HG02884 (cell line): ENCODE data around the gene IL4R.
"Not testable (repeated sequence)": the region's sequence is repeated elsewhere in the genome, so short reads cannot be mapped to it uniquely, and the experiment has no call there.

Experiments
- ATAC-seq: cut with Tn5 transposase; IDR thresholded peaks from one replicate; pipeline ENCODE4 v1.9.1; 2021; ENCODE audit warnings: mild to moderate bottlenecking, moderate library complexity; ENCODE audit not compliant: unreplicated experiment

The IL4R gene

DNA sequence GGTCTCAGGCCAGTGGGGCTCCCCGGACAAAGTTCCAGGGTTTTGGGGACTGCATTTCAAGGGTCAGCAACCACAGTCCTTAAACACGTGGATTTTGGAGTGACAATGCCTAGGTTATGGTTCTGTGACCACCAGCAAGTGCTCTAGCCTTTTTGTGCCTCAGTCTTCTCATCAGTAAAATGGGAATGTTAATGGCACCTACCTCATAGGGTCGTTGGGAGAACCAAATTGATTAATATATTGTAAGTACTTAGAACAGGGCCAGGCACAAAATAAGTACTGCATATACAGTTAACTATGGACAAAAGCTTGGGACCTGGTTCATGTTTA is 13.8 kb downstream of the IL4R start:
- no peak for ATAC-seq

DNA sequence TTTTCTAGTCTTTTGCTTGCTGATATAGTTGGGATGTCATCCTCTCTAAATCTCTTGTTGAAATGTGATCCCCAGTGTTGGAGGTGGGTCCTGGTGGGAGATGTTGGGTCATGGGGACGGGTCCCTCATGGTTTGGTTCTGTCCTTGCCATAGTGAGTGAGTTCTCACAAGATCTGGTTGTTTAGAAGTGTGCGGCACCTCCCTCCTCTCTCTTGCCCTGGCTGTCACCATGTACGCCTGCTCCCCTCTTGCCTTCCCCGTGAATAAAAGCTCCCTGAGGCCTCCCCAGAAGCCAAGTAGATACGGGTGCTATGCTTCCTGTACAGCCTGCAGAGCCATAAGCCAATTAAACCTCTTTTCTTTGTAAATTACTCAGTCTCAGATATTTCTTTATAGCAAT is 15.2 kb downstream of the IL4R start:
- no peak for ATAC-seq

GRCh38 chr16:27329376-27330079 is 15.8 kb downstream of the IL4R start:
- not testable (repeated sequence) for ATAC-seq

GRCh38 chr16:27330542-27330941 is 16.8 kb downstream of the IL4R start:
- ATAC-seq = no peak

DNA sequence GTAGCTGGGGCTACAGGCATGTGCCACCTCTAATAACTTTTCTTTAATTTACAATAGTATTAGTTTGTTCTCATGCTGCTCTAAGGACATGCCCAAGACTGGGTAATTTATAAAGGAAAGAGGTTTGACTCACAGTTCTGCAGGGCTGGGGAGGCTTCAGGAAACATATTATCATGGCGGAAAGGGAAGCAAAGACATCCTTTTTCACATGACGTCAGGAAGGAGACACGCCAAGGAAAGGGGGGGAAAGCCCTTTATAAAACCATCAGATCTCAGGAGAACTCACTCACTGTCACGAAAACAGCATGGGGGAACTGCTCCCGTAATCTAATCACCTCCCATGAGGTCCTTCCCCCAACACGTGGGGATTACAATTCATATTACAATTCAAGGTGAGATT is 18.3 kb downstream of the IL4R start:
- no peak for ATAC-seq

GRCh38 chr16:27333104-27333503 is 19.3 kb downstream of the IL4R start:
- ATAC-seq = no peak

DNA sequence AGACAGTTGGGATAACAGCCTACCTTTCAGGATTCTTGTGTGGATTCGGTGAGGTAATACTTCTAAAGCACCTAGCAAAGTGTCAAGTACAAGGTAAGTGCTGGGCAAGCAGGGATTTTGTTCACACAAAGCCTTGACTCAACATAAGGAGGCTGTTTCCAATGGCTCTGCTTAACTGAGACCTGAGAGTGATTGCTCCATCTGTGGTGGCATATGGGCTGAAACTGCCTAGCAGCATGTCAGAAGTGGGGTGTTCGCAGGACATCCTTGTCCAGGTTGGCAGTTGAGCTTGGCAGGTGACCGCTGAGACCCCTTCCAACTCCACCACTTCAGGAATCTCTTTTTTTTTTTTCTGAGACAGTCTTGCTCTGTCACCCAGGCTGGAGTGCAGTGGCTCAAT is 19.8 kb downstream of the IL4R start:
- ATAC-seq = no peak

DNA sequence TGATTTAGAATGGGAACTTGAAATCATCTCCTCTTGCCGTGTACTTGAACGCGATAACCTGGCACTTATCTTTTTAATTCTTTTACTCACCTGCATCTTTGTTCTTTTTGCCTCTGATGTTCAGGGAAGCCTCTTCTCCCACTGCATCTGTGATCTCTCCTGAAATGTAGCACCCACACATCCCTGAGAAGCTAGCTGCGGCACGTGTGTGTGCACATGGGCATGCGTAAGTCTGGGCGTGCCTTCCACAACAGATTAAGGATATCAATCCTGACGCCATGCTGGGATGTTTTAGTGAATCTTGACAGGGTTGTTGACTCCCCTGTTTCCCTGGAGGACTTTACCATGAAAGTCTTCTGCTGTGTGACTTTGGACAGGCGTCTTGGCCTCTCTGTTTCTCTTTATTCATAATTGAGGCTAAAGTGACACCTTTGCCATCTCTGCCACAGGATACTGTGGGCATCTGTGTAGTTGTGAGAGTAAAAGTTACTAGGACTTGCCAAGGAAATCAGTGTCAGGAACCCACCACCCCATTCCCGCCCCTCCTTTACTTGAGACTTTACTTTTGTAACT is 20.5 kb downstream of the IL4R start:
- no peak for ATAC-seq

- ATAC-seq = no peak
Observed at GRCh38 chr16:27334838-27335237, 21.1 kb downstream of the IL4R start.

DNA sequence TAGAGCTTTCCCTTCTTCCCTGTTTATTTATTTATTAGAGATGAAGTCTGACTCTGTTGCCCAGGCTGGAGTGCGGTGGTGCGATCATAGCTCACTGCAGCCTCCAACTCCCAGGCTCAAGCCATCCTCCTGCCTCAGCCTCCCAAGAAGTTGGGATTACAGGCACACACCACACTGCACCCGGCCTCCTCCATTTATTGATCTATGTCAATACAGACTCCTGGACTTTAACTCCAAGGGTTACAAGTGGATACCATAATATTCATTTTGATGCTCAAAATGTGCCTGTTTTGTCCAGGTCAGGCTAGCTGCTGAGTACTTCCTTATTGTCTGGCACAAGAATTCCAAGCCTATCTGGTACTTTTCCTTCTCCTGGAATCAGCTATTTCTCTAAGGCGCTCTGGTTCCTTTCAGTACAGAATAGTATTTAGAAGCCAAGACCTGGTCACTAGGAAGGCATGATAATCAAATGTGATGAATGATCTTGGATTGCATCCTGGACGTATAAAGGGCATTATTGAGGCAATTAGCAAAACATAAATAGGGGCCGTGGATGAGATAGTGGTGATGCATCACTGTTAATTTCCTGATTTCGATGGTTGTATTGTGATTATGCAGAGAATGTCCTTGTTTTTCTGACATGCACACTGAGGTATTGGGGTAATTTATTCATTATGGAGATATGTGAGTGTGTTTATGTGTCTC is 21.7 kb downstream of the IL4R start:
- no peak for ATAC-seq

DNA sequence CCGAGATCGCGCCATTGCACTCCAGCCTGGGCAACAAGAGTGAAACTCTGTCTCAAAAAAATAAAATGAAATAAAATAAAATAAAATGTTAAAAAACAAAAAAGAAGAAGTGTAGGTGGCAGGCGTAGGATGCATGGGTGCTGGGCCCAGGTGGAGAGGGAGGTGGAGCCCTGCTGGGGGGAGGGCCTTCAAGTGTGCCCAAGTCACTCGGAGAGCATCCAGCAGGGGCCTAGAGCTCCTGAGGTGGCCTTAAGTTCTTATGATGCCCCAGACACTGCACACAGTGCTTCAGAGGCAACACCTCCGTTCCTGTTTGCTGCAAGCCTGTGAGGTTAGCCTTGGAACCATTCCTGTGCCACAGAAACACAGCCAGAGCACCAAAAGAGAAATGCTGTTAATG is 23.2 kb downstream of the IL4R start:
- no peak for ATAC-seq

DNA sequence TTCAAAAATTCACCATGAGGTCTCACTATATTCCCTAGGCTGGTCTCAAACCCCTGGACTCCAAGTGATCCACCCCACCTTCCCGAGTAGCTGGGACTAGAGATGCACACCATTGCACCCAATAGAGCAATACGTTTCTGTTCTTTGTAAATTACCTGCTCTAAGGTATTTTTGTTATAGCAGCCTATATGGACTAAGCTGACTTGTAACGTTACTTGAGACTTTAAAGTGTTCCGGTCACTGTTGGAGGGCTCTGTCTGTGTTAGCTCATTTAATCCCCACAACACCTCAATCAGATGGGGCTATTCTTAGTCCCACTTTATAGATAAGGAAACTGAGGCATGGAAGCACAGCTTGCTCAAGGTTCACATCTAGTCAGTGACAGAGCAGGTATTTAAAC is 25.4 kb downstream of the IL4R start:
- ATAC-seq = no peak

DNA sequence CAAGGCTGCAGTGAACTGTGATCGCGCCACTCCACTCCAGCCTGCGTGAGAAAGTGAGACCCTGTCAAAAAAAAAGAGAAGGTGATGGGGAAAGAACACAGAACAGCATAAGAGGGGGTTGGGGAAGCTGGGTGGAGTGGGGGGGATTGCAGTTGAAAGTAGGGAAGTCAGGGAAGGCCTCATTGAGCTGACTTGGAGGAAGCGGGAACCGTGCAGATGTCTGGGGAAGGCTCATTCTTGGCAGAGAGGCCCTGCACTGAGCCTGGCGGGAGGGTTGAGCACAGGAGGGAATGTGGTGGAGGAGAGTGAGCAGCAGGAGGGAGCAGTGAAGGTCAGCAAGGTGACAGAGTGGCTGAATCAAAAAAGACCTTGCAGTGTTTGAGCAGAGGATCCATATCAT is 26.9 kb downstream of the IL4R start:
- no peak for ATAC-seq

- ATAC-seq = no peak
Observed at GRCh38 chr16:27341549-27341948, 27.8 kb downstream of the IL4R start.

DNA sequence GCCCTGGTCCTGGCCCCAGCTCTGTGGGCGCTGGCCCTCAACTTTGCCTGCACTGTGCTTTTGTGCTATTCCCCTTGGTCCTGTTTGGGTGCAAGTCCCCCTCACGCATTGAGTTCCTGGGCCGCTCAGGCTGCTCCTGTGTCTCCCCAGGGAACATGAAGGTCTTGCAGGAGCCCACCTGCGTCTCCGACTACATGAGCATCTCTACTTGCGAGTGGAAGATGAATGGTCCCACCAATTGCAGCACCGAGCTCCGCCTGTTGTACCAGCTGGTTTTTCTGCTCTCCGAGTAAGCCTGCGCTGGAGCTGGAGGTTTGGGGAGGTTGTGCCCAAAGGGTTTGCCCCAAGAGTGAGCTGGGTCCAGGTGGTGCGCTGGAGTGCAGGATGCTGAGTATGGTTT is 28.2 kb downstream of the IL4R start:
- ATAC-seq = no peak

- ATAC-seq = no peak
Observed at GRCh38 chr16:27344721-27345120, 30.9 kb downstream of the IL4R start.

- ATAC-seq = no peak
Observed at GRCh38 chr16:27345201-27345600, 31.4 kb downstream of the IL4R start.

DNA sequence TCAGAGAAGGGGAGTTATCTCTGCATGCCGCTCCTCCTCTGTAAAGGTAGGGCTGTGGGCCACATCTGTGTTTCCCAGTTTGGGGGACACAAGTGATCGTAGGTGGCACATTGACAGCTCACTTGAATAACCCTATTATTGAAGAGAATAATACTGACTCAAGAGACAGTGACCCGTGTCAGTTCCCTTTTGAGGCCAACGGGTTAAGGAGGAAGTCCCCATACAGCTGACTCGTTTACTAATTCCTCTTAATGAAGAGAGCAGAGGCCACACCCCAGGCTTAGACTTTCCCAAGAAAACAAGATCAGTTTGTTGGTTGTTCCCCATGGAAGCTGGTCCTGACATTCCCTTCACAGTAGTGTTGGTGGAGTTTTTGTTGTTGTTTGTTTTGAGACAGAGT is 33.0 kb downstream of the IL4R start:
- ATAC-seq = no peak

GRCh38 chr16:27347930-27348685 is 34.3 kb downstream of the IL4R start:
- ATAC-seq = no peak

DNA sequence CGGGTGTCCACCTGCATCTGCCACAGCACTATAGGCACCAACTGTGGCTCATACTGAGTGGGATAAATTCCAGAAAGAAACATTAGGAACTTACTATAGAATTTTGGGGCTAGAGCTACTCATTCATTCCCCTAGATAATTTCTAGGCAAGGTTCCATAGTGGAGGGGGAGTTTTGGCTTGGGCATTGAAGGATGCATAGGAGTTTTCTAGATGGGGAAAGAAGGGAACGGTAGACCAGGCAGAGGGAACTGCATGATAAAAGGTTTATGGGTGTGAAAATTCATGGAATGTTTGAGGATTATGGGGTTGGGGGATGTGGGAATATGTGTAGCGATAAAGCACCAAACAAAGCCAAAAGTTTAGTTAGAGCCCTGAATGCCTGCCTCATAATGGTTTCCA is 35.5 kb downstream of the IL4R start:
- no peak for ATAC-seq

DNA sequence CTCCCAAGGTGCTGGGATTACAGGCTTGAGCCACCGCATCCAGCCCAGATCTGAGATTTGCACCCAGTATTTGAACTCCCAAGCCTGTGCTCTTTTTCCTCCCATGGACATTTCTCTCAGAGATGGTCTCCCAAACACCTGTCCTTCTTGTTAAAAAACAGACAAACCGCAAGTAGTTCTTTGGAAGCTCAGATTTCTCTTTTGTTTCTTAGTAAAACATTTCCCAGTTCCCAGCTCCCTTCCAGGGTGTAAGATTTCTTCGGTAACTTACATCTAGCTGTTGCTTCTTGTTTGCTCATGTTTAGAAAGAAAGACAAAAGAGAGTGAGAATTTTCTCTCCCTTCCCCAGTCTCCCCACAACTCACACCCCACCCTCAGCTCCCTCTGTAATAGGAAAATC is 36.2 kb downstream of the IL4R start:
- ATAC-seq = no peak

GRCh38 chr16:27351989-27352388 is 38.2 kb downstream of the IL4R start:
- ATAC-seq = no peak
